Fibroblast of pulmonary artery (primary cell): ENCODE measurements around the gene SDK1.

Experiments used
- DNase-seq: peaks from one replicate; pipeline ENCODE4 v3.0.0-alpha.2; 2010; ENCODE audit warnings: low read depth
- H3K4me3 ChIP-seq: replicated peaks from 2 replicates; pipeline ENCODE4 v1.5.1; 2011; ENCODE audit warnings: low read depth, mild to moderate bottlenecking, control low read depth, low read length, moderate library complexity
- TF ChIP-seq, protein P1 (sequence below): IDR thresholded peaks from 2 replicates; pipeline ENCODE4 v1.5.1; 2011; ENCODE audit warnings: mild to moderate bottlenecking, control low read depth, low read length, inconsistent platforms; ENCODE audit errors: missing control alignments

SDK1 gene

DNA sequence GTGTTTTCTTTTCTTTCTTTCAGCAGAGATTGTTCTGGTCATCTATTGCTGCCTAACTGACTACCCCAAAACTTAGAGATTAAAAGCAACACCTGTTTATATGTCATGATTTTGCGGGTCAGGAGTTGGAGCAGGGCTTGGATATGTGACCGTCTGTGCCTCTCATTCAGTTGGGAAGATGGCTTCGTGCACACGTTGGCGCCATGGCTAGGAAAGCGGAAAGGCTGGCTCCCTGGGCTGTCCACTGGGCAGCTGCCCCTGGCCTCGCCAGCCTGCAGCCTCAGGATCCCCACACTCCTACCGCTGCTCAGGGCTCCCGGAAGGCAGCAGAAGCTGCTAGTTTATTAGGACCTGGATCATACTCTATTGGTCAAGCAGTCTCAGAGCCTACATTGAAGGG, 742.9 kb downstream of the SDK1 start:
- TF ChIP-seq, protein P1, sequence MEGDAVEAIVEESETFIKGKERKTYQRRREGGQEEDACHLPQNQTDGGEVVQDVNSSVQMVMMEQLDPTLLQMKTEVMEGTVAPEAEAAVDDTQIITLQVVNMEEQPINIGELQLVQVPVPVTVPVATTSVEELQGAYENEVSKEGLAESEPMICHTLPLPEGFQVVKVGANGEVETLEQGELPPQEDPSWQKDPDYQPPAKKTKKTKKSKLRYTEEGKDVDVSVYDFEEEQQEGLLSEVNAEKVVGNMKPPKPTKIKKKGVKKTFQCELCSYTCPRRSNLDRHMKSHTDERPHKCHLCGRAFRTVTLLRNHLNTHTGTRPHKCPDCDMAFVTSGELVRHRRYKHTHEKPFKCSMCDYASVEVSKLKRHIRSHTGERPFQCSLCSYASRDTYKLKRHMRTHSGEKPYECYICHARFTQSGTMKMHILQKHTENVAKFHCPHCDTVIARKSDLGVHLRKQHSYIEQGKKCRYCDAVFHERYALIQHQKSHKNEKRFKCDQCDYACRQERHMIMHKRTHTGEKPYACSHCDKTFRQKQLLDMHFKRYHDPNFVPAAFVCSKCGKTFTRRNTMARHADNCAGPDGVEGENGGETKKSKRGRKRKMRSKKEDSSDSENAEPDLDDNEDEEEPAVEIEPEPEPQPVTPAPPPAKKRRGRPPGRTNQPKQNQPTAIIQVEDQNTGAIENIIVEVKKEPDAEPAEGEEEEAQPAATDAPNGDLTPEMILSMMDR: no peak
- no peak for DNase-seq
- no peak overlapping the region for H3K4me3 ChIP-seq

DNA sequence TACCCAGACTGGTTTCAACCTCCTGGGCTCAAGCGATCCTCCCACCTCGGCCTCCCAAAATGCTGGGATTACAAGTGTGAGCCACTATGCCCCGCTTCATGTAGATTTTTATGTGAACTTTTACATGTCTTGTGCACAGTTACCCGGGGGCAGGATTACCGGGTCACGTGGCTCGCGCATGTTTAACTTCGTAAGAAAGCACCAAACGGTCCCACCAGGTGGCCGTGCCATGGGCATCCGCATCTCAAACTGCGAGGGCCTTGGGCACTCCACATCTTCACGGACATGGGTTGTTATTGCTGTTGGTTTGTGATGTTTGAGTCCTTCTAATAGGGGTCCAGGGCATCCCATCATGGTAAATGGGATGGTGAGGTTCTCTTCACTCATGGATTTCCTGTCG, 744.4 kb downstream of the SDK1 start:
- TF ChIP-seq, protein P1: no peak
- no peak for DNase-seq
- H3K4me3 ChIP-seq: no peak overlapping the region

DNA sequence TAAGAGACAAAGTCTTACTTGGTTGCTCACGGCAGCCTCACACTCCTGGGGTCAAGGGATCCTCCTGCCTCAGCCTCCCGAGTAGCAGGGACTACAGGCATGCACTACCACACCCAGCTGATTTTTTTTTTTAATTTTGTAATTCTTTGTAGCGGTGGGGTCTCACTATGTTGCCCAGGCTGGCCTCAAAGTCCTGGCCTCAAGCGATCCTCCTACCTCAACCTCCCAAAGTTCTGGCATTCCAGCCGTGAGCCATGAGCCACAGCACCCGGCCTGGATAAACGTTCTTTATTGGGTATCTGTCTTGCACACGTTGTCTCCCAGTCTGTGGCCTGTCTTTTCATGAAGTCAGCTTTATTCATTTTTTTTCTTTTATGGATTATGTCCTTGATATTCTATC, 744.9 kb downstream of the SDK1 start:
- TF ChIP-seq, protein P1: no peak
- no peak for DNase-seq
- no peak overlapping the region for H3K4me3 ChIP-seq

DNA sequence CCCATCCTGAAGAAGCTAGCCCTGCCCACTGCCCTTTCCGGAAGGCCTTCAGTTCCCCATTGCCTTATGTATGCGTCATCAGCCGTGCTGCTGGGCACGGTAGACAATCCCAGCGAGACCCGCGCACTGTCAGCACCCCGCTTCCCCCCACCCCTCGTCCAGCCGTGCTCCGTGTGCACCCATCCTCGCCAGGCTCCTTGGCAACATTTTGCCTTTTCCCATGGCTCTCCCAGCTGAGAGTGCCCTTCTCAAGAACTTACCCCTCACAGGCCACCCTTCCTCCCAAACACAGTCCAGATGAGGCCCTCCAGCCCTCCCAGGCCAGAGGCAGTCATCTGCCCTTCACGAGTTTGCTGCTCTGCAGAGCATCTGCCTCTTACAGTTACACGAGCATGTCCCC, 747.3 kb downstream of the SDK1 start:
- no peak for DNase-seq
- no peak overlapping the region for H3K4me3 ChIP-seq
- TF ChIP-seq, protein P1: no peak

DNA sequence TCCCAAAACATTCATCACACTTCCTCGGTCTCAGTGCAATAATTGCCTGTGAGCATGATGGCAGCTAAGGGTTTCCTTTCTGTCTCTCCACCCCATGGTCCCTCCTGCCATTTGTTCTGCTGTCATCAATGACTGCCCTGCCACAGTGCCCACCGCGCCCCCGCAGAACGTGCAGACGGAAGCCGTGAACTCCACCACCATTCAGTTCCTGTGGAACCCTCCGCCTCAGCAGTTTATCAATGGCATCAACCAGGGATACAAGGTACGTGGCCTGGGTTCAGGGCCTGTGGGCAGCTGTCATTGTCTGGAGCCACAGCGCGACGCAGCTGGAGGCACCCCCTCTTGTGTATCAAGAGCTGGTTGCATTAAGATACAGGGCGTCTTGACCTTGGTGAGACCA, 748.1 kb downstream of the SDK1 start:
- no peak overlapping the region for H3K4me3 ChIP-seq
- DNase-seq: no peak
- TF ChIP-seq, protein P1: no peak

DNA sequence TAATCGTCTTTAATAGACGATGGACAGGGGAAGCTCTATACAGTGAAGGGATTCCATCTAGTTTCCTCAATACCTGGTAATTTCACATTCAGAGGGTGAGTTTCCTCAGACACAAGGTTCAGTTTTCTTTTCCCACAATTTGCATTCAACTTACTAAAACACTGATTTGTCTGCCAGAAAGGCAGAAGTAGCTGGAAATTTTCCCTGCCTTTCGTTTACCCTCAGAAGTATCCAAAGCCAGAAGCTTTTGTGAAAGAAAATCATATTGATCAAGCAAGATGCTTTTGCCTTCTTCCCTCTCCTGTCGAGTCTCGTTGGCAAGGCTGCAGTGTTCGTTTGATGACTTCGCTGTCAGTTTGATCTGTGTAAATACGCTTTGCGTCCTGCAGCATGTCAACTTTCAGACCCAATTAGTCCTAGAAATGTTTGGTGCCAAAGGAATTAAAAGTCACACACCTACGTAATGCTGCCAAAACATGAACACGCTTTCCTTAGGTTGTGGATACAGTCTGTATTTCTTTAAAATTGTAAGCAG, 749.1 kb downstream of the SDK1 start:
- TF ChIP-seq, protein P1: no peak

DNA sequence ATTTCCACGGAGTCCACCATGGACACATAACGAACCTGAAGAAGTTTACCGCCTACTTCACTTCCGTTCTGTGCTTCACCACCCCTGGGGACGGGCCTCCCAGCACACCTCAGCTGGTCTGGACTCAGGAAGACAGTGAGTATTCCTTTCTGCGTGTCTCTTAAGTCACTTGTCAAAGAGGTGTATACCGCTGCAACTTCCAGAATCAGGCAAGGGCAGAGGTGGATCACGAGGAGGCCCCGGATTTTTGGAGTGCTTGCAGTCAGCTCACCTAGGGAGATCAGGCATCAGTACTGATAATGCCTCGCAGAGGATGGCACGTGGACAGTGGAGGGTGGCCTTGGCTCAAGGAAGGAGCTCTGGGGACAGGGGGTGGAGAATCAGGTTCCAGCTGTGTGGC, 750.6 kb downstream of the SDK1 start:
- H3K4me3 ChIP-seq: no peak overlapping the region
- TF ChIP-seq, protein P1: no peak
- no peak for DNase-seq

More for the DNA sequence above, 749.1 kb downstream of the SDK1 start:
- H3K4me3 ChIP-seq: no peak overlapping the region
- no peak for DNase-seq
